Activated B cell treated with CpG ODN at 0.5 μM for 24 hours (primary cell): ENCODE results near the gene ADAMTS4. TPM values are rescaled to one million over a fixed set of nuclear protein-coding genes. Genes with fewer than 3 reads are reported as not detected.

Experiments used
- ATAC-seq: fragments of 200-7000 bp; cut with Tn5 transposase; one replicate; pipeline ENCODE4 v1.10.0; 2021; ENCODE audit warnings: low read depth, mild to moderate bottlenecking, moderate library complexity
- CTCF ChIA-PET: fragments of 350-600 bp; sonication (Branson Sonifier 250); formaldehyde crosslinking; loops from one replicate; lab custom pipeline; 2021; ENCODE audit warnings: antibody characterized with exemption; lab: Charles Lee
- POLR2A ChIA-PET: fragments of 350-600 bp; sonication (Branson Sonifier 250); formaldehyde crosslinking; loops from one replicate; lab custom pipeline; 2021; ENCODE audit warnings: antibody characterized with exemption; lab: Charles Lee
- DNase-seq: peaks from one replicate; pipeline ENCODE4 v3.0.0; 2022
- H3K27ac Mint-ChIP-seq: one replicate; pipeline ENCODE4 v1.8.0; 2020; ENCODE audit warnings: mixed read lengths
- H3K27me3 Mint-ChIP-seq: one replicate; pipeline ENCODE4 v1.8.0; 2021; ENCODE audit warnings: mixed read lengths
- H3K36me3 Mint-ChIP-seq: one replicate; pipeline ENCODE4 v1.8.0; 2021; ENCODE audit warnings: low read depth, mixed read lengths
- H3K4me1 Mint-ChIP-seq: one replicate; pipeline ENCODE4 v1.8.0; 2021; ENCODE audit warnings: mixed read lengths
- H3K4me3 Mint-ChIP-seq: one replicate; pipeline ENCODE4 v1.8.0; 2020; ENCODE audit warnings: mild to moderate bottlenecking, mixed read lengths
- H3K9me3 Mint-ChIP-seq: one replicate; pipeline ENCODE4 v1.8.0; 2020; ENCODE audit warnings: mixed read lengths
- intact Hi-C: fragments of 100-400 bp; cut with micrococcal nuclease; formaldehyde crosslinking; loops from one replicate; pipeline ENCODE4 v1.15.1; 2024
- total RNA-seq: library from RNA; stranded (reverse); gene quantifications from 2 replicates; pipeline ENCODE4 v1.2.3, GENCODE V29; 2022
- TF ChIP-seq, protein P1 (sequence below): fragments of 200-600 bp; IDR thresholded peaks from one replicate; pipeline ENCODE4 v1.8.0; 2022; ENCODE audit warnings: antibody characterized with exemption, mild to moderate bottlenecking

The ADAMTS4 gene
- total RNA-seq, 1 donor from 2014 or later = not detected

- H3K36me3 Mint-ChIP-seq = no peaks in the 10 kb centered on the region
- intact Hi-C loops = no loop called here
- DNase-seq = no peak
- no peaks in the 10 kb centered on the region for H3K9me3 Mint-ChIP-seq
- no peaks in the 10 kb centered on the region for H3K27me3 Mint-ChIP-seq
- no peak overlapping the region for H3K4me3 Mint-ChIP-seq
- no peak for ATAC-seq
- TF ChIP-seq, protein P1, sequence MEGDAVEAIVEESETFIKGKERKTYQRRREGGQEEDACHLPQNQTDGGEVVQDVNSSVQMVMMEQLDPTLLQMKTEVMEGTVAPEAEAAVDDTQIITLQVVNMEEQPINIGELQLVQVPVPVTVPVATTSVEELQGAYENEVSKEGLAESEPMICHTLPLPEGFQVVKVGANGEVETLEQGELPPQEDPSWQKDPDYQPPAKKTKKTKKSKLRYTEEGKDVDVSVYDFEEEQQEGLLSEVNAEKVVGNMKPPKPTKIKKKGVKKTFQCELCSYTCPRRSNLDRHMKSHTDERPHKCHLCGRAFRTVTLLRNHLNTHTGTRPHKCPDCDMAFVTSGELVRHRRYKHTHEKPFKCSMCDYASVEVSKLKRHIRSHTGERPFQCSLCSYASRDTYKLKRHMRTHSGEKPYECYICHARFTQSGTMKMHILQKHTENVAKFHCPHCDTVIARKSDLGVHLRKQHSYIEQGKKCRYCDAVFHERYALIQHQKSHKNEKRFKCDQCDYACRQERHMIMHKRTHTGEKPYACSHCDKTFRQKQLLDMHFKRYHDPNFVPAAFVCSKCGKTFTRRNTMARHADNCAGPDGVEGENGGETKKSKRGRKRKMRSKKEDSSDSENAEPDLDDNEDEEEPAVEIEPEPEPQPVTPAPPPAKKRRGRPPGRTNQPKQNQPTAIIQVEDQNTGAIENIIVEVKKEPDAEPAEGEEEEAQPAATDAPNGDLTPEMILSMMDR = no peak
- POLR2A ChIA-PET = no interaction called here
- peak overlapping the region; percentile 76 for H3K27ac Mint-ChIP-seq
- CTCF ChIA-PET = no interaction called here
- peaks cover 70% of the 10 kb centered on the region for H3K4me1 Mint-ChIP-seq
Observed at GRCh38 chr1:161189036-161189435, 9.8 kb downstream of the ADAMTS4 start.

GRCh38 chr1:161188381-161188780 is 10.5 kb downstream of the ADAMTS4 start:
- Mint-ChIP-seq H3K36me3 (no peaks in the 10 kb centered on the region), H3K4me1 (peaks cover 73% of the 10 kb centered on the region), H3K4me3 (no peak overlapping the region), H3K9me3 (no peaks in the 10 kb centered on the region), H3K27ac (peak overlapping the region; percentile 77), H3K27me3 (no peaks in the 10 kb centered on the region)
- POLR2A ChIA-PET = interaction anchor here (0.6 to 0.8 kb wide), 3 partner anchors 11 to 542 kb away, joined by 3 to 6 read pairs (median 3); partner anchors contain the start of genes B4GALT3 and PPOX
- TF ChIP-seq, protein P1 = no peak
- DNase-seq (no peak), ATAC-seq (no peak)
- CTCF ChIA-PET = no interaction called here
- intact Hi-C loops = no loop called here

- ChIA-PET CTCF (interaction anchor here (1.6 to 2.4 kb wide), 2 partner anchors 22 to 38 kb away, joined by 6 to 11 read pairs; partner anchors contain the start of genes PPOX and TOMM40L), POLR2A (interaction anchor here (0.6 to 2.9 kb wide), 4 partner anchors 8 to 513 kb away, joined by 9 to 21 read pairs (median 13); partner anchors contain the start of genes B4GALT3 and PPOX)
- H3K4me3 Mint-ChIP-seq = peak overlapping the region; percentile 38
- peak overlapping the region; percentile 93 for H3K27ac Mint-ChIP-seq
- intact Hi-C loops = no loop called here
- TF ChIP-seq, protein P1 = no peak
- H3K27me3 Mint-ChIP-seq = no peaks in the 10 kb centered on the region
- DNase-seq (no peak), ATAC-seq (no peak)
- no peaks in the 10 kb centered on the region for H3K36me3 Mint-ChIP-seq
- no peaks in the 10 kb centered on the region for H3K9me3 Mint-ChIP-seq
- peaks cover 71% of the 10 kb centered on the region for H3K4me1 Mint-ChIP-seq
Observed at GRCh38 chr1:161187311-161187710, 11.5 kb downstream of the ADAMTS4 start.

- CTCF ChIA-PET = interaction anchor here (1.0 to 2.4 kb wide), 5 partner anchors 8 to 196 kb away, joined by 4 to 11 read pairs (median 5); partner anchors contain the start of genes B4GALT3, PPOX and TOMM40L
- TF ChIP-seq, protein P1 = no peak
- H3K4me3 Mint-ChIP-seq = peak overlapping the region; percentile 77
- H3K4me1 Mint-ChIP-seq = peaks cover 80% of the 10 kb centered on the region
- POLR2A ChIA-PET = interaction anchor here (0.7 to 2.9 kb wide), 16 partner anchors 9 to 608 kb away, joined by 3 to 40 read pairs (median 4); partner anchors contain the start of genes B4GALT3, DEDD, KLHDC9 and NDUFS2
- intact Hi-C loops = loop anchor here (1.0 to 2.0 kb wide), 5 partner anchors 9 to 39 kb away; partner anchors contain the start of genes B4GALT3, NDUFS2 and PPOX
- ATAC-seq (peak; percentile 65), DNase-seq (peak; percentile 34)
- no peaks in the 10 kb centered on the region for H3K36me3 Mint-ChIP-seq
- no peaks in the 10 kb centered on the region for H3K9me3 Mint-ChIP-seq
- H3K27me3 Mint-ChIP-seq = no peaks in the 10 kb centered on the region
- peak overlapping the region; percentile 93 for H3K27ac Mint-ChIP-seq
Observed at GRCh38 chr1:161185732-161186311, 13.0 kb downstream of the ADAMTS4 start.

- peak overlapping the region; percentile 93 for H3K27ac Mint-ChIP-seq
- POLR2A ChIA-PET = interaction anchor here (0.9 to 2.9 kb wide), 8 partner anchors 8 to 608 kb away, joined by 3 to 40 read pairs (median 6); partner anchors contain the start of genes B4GALT3, DEDD, NDUFS2 and PPOX
- CTCF ChIA-PET = interaction anchor here (1.0 to 2.4 kb wide), 3 partner anchors 8 to 197 kb away, joined by 4 to 11 read pairs (median 5); partner anchors contain the start of genes B4GALT3 and TOMM40L
- peak overlapping the region; percentile 77 for H3K4me3 Mint-ChIP-seq
- peaks cover 85% of the 10 kb centered on the region for H3K4me1 Mint-ChIP-seq
- H3K36me3 Mint-ChIP-seq = no peaks in the 10 kb centered on the region
- intact Hi-C loops = loop anchor here (1.0 to 2.0 kb wide), 2 partner anchors 8 to 40 kb away; partner anchors contain the start of gene B4GALT3
- H3K9me3 Mint-ChIP-seq = no peaks in the 10 kb centered on the region
- peak; percentile 41 for DNase-seq
- H3K27me3 Mint-ChIP-seq = no peaks in the 10 kb centered on the region
- ATAC-seq = peak; percentile 66
- TF ChIP-seq, protein P1 = no peak
Observed at GRCh38 chr1:161185282-161185682, 13.6 kb downstream of the ADAMTS4 start.
